CD8-positive, alpha-beta memory T cell (primary cell): ENCODE data around the gene NBL1. TPM values are rescaled to one million over a fixed set of nuclear protein-coding genes. Genes with fewer than 3 reads are reported as not detected.
A peak's percentile ranks its signal among the peaks of the same experiment; 100 is the strongest.

Experiments
- CTCF ChIA-PET: fragments of 350-600 bp; sonication (Branson Sonifier 250); formaldehyde crosslinking; loops from one replicate; lab custom pipeline; 2021; ENCODE audit warnings: antibody characterized with exemption; lab: Charles Lee
- POLR2A ChIA-PET: fragments of 350-600 bp; sonication (Branson Sonifier 250); formaldehyde crosslinking; loops from one replicate; lab custom pipeline; 2021; ENCODE audit warnings: antibody characterized with exemption; lab: Charles Lee
- DNase-seq, 5 donors: peaks; one replicate each; pipeline versions ENCODE4 v3.0.0 to v3.0.0-alpha.2; 2020 to 2022; ENCODE audit warnings: mixed read lengths in 1 of 5
- H3K27ac ChIP-seq: one replicate; pipeline ENCODE4 v1.7.0; 2013; ENCODE audit warnings: low read depth, mild to moderate bottlenecking, low read length, moderate library complexity
- H3K27me3 ChIP-seq: 2 replicates; pipeline ENCODE4 v1.7.0; 2013; ENCODE audit warnings: low read length, mild to moderate bottlenecking; ENCODE audit not compliant: insufficient read depth, poor library complexity, severe bottlenecking
- H3K36me3 ChIP-seq: 2 replicates; pipeline ENCODE4 v1.7.0; 2013; ENCODE audit warnings: mild to moderate bottlenecking, low read length, moderate library complexity; ENCODE audit not compliant: insufficient read depth
- H3K4me1 ChIP-seq: 2 replicates; pipeline ENCODE4 v1.7.0; 2013; ENCODE audit warnings: mild to moderate bottlenecking, low read length, moderate library complexity; ENCODE audit not compliant: insufficient read depth
- H3K4me3 ChIP-seq: 2 replicates; pipeline ENCODE4 v1.7.0; 2013; ENCODE audit warnings: mild to moderate bottlenecking, low read length
- H3K9me3 ChIP-seq: 2 replicates; pipeline ENCODE4 v1.7.0; 2013; ENCODE audit warnings: mild to moderate bottlenecking, low read length
- H3K27ac Mint-ChIP-seq, 8 donors: one replicate each; pipeline ENCODE4 v1.8.0; 2020 to 2021; ENCODE audit warnings: mixed read lengths in 8 of 8, mild to moderate bottlenecking in 6 of 8, inconsistent platforms in 3 of 8, moderate library complexity in 3 of 8
- H3K27me3 Mint-ChIP-seq, 2 donors: one replicate each; pipeline ENCODE4 v1.8.0; 2020 to 2021; ENCODE audit warnings: mixed read lengths in 2 of 2, mild to moderate bottlenecking in 1 of 2, moderate library complexity in 1 of 2
- H3K36me3 Mint-ChIP-seq, 3 donors: one replicate each; pipeline ENCODE4 v1.8.0; 2020 to 2021; ENCODE audit warnings: mixed read lengths in 3 of 3, inconsistent platforms in 1 of 3, mild to moderate bottlenecking in 1 of 3
- H3K4me1 Mint-ChIP-seq, 3 donors: one replicate each; pipeline ENCODE4 v1.8.0; 2020 to 2021; ENCODE audit warnings: mixed read lengths in 3 of 3, inconsistent platforms in 1 of 3, mild to moderate bottlenecking in 1 of 3
- H3K4me3 Mint-ChIP-seq, 7 donors: one replicate each; pipeline ENCODE4 v1.8.0; 2020 to 2021; ENCODE audit warnings: mixed read lengths in 7 of 7, mild to moderate bottlenecking in 6 of 7, moderate library complexity in 4 of 7, inconsistent platforms in 2 of 7
- H3K9me3 Mint-ChIP-seq, 5 donors: one replicate each; pipeline ENCODE4 v1.8.0; 2020 to 2022; ENCODE audit warnings: mixed read lengths in 5 of 5, mild to moderate bottlenecking in 3 of 5, moderate library complexity in 2 of 5, inconsistent platforms in 1 of 5
- polyA plus RNA-seq: library from polyadenylated mRNA; unstranded; fragments of 300-500 nt; fragmentation: Illumina TruSeq; gene quantifications from one replicate; pipeline ENCODE4 v1.2.3, GENCODE V29; 2021
- total RNA-seq, 2 experiments: library from RNA; stranded (reverse); gene quantifications; one replicate each; pipeline ENCODE4 v1.2.3, GENCODE V29; 2021

Gene NBL1
- total and polyA plus RNA-seq, 3 experiments from 2014 or later = 8.1 to 36.3 (median 35.6) TPM

DNA sequence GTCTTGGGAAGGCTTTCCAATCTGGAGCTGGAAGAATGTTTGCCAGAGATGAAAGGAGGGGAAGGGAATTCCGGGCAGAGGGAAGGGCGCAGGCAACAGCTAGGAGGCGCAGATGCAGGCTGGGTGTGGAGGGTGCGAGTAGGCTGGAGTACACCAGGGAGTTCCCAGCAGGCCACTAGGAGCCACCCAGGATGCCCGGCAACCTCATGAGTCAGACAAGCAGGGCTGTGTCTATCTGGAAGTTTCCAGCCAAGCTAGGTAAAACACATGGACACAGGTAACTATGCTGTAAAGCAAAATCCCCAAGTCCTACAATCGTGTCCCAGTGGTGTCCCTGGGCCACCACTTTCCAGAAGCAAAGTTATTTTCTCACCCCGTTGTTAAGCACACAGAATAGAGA is 990 bp upstream of the NBL1 start:
- ChIA-PET POLR2A (interaction anchor here (0.9 kb wide), 1 partner anchor 158 kb away, joined by 3 read pairs; the partner anchor contains the start of gene CAPZB), CTCF (interaction anchor here (0.6 to 1.1 kb wide), 3 partner anchors 20 to 207 kb away, joined by 3 read pairs; no protein-coding TSS in a partner anchor)
- Mint-ChIP-seq H3K9me3 (no peaks in the 10 kb centered on the region), H3K27me3 (peaks cover 19 to 27% of the 10 kb centered on the region in 2 donors), H3K27ac (peak overlapping the region in 5 of 8 donors; percentile 53 to 83 (median 68)), H3K36me3 (peaks cover 0 to 2% (median 0%) of the 10 kb centered on the region in 3 donors), H3K4me3 (peak overlapping the region; percentile 74 to 90 (median 84)), H3K4me1 (peaks cover 17 to 42% (median 22%) of the 10 kb centered on the region in 3 donors)
- peaks cover 6% of the 10 kb centered on the region for H3K27me3 ChIP-seq
- no peak for DNase-seq
- no peaks in the 10 kb centered on the region for H3K9me3 ChIP-seq
- H3K4me1 ChIP-seq = peaks cover 27% of the 10 kb centered on the region
- H3K36me3 ChIP-seq = no peaks in the 10 kb centered on the region
- H3K27ac ChIP-seq = no peak overlapping the region
- H3K4me3 ChIP-seq = peak overlapping the region; percentile 58

DNA sequence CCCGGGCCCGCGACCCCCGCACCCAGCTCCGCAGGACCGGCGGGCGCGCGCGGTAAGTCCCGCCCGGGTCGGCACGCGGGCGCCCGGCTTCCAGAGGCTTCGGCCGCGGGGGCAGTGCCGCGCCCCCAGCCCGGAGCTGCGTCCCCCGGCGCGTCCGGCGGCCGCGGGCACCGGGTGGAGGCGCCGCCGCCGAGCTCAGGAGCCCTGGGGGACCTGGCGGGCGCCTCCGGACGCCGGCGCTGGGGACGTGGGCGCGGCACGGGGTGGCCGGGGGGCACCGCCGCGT is 227 bp downstream of the NBL1 start:
- H3K27ac ChIP-seq = no peak overlapping the region

DNA sequence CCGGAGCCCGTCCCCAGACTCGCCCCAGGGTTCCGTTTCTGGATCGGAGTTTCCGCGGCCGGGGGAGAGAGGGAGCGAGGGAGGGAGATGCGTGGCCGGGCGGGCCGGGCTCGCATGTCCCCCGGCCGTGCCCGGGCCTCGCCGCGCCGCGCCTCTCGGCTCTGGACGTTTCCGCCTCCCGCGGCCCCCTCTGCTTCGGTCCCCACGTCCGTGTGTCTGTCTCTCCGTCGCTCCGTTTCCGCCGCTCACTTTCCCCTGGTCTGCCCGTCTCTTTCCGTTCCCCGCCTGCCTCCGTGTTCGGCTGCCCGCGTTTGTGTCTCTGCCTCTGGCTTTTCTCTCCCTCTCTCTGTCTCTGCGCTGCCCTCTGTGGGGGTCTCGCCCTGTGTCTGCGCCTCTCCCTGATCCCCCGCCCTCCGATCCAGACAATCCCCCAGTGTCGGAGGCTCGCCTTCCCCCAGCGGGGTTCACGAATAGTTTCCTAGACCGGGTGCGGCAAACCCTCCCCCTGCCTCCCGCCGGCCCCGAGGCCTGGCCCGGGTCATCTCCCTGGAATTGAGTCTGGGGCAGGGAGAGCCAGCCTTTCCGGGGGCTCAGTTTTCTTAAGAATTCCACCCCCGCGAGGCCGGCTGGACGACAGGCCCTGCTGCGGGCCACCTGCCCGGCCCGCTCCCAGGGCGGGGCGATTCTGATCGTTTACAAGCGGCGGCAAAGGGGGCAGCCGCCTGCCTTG is 735 bp downstream of the NBL1 start:
- peak in 3 of 5 donors; percentile 32 to 66 (median 47) for DNase-seq
- no peaks in the 10 kb centered on the region for H3K36me3 ChIP-seq
- no peak overlapping the region for H3K27ac ChIP-seq
- peaks cover 17 to 42% (median 22%) of the 10 kb centered on the region in 3 donors for H3K4me1 Mint-ChIP-seq
- H3K4me3 ChIP-seq = peak overlapping the region; percentile 61
- no peaks in the 10 kb centered on the region for H3K9me3 ChIP-seq
- peaks cover 19 to 23% of the 10 kb centered on the region in 2 donors for H3K27me3 Mint-ChIP-seq
- peak overlapping the region; percentile 89 to 98 (median 97) for H3K4me3 Mint-ChIP-seq
- peak overlapping the region in 7 of 8 donors; percentile 88 to 98 (median 94) for H3K27ac Mint-ChIP-seq
- ChIA-PET POLR2A (interaction anchor here (2.0 kb wide), 1 partner anchor 47 kb away, joined by 22 read pairs; a partner anchor contains a TSS), CTCF (interaction anchor here (0.9 kb wide), 1 partner anchor 61 kb away, joined by 3 read pairs; no protein-coding TSS in a partner anchor)
- H3K9me3 Mint-ChIP-seq = no peaks in the 10 kb centered on the region
- H3K27me3 ChIP-seq = peaks cover 6% of the 10 kb centered on the region
- H3K36me3 Mint-ChIP-seq = peaks cover 0 to 2% (median 0%) of the 10 kb centered on the region in 3 donors
- peaks cover 27% of the 10 kb centered on the region for H3K4me1 ChIP-seq

More for the DNA sequence above, 227 bp downstream of the NBL1 start:
- Mint-ChIP-seq H3K4me3 (no peak overlapping the region), H3K27ac (peak overlapping the region in 1 of 8 donors; percentile 90), H3K27me3 (peaks cover 19 to 24% of the 10 kb centered on the region in 2 donors), H3K4me1 (peaks cover 17 to 42% (median 22%) of the 10 kb centered on the region in 3 donors), H3K36me3 (peaks cover 0 to 2% (median 0%) of the 10 kb centered on the region in 3 donors), H3K9me3 (no peaks in the 10 kb centered on the region)
- no peak for DNase-seq
- peaks cover 6% of the 10 kb centered on the region for H3K27me3 ChIP-seq
- ChIA-PET CTCF (interaction anchor here (0.9 to 1.0 kb wide), 2 partner anchors 61 to 208 kb away, joined by 3 read pairs; no protein-coding TSS in a partner anchor), POLR2A (interaction anchor here (2.0 kb wide), 1 partner anchor 47 kb away, joined by 22 read pairs; a partner anchor contains a TSS)
- H3K9me3 ChIP-seq = no peaks in the 10 kb centered on the region
- peaks cover 27% of the 10 kb centered on the region for H3K4me1 ChIP-seq
- H3K4me3 ChIP-seq = peak overlapping the region; percentile 61
- no peaks in the 10 kb centered on the region for H3K36me3 ChIP-seq

DNA sequence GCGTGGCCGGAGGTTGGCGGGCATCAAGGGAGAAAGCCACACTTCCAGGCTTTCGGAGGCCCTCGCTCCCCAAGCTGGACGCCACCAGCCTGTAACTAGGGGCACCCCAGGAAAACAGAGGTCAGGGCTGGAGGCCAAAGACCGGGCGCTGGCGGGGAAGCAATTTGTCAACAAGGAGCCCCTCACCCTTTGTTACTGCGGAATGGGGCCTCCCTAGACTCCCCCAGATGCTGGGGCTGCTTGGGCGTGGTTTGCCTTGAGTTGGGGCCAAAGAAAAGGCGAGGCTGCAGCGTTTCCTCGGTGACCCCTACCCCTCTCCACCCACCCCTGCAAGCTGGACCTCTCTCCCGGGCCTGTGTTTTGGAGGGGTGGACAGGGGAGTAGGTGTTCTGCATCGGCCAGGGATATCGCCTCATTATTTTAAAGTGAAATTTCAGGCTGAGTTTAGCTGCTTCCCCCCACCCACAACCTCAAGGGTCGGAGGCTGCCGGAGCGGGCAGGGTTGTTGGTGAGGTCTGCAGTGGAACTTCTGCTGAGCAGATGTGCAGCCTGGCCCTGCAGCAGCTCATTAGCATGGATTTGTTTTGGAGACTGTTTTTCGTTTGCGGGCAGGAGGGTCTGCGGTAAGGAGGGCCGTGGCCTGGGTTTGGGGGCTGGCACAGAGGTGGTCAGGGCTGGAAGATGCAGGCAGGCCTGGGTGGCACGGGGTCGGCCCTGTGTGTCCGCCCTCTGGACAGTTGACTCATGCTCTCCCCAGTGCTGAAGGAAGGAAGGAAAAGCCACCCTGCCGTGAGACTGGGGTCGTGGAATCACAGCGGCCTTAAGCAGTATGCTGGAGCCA is 1.5 kb downstream of the NBL1 start:
- Mint-ChIP-seq H3K4me1 (peaks cover 17 to 48% (median 22%) of the 10 kb centered on the region in 3 donors), H3K36me3 (peaks cover 0 to 2% (median 0%) of the 10 kb centered on the region in 3 donors), H3K4me3 (peak overlapping the region; percentile 61 to 97 (median 69)), H3K27me3 (peaks cover 19 to 23% of the 10 kb centered on the region in 2 donors), H3K9me3 (no peaks in the 10 kb centered on the region), H3K27ac (peak overlapping the region in 5 of 8 donors; percentile 32 to 91 (median 70))
- POLR2A ChIA-PET = interaction anchor here (2.0 kb wide), 1 partner anchor 48 kb away, joined by 22 read pairs; a partner anchor contains a TSS
- H3K4me3 ChIP-seq = no peak overlapping the region
- H3K4me1 ChIP-seq = peaks cover 27% of the 10 kb centered on the region
- CTCF ChIA-PET = interaction anchor here (0.9 to 6.4 kb wide), 3 partner anchors 16 to 241 kb away, joined by 3 to 40 read pairs (median 4); no protein-coding TSS in a partner anchor
- DNase-seq = no peak
- H3K9me3 ChIP-seq = no peaks in the 10 kb centered on the region
- H3K27ac ChIP-seq = no peak overlapping the region
- H3K36me3 ChIP-seq = no peaks in the 10 kb centered on the region
- H3K27me3 ChIP-seq = peaks cover 6% of the 10 kb centered on the region

DNA sequence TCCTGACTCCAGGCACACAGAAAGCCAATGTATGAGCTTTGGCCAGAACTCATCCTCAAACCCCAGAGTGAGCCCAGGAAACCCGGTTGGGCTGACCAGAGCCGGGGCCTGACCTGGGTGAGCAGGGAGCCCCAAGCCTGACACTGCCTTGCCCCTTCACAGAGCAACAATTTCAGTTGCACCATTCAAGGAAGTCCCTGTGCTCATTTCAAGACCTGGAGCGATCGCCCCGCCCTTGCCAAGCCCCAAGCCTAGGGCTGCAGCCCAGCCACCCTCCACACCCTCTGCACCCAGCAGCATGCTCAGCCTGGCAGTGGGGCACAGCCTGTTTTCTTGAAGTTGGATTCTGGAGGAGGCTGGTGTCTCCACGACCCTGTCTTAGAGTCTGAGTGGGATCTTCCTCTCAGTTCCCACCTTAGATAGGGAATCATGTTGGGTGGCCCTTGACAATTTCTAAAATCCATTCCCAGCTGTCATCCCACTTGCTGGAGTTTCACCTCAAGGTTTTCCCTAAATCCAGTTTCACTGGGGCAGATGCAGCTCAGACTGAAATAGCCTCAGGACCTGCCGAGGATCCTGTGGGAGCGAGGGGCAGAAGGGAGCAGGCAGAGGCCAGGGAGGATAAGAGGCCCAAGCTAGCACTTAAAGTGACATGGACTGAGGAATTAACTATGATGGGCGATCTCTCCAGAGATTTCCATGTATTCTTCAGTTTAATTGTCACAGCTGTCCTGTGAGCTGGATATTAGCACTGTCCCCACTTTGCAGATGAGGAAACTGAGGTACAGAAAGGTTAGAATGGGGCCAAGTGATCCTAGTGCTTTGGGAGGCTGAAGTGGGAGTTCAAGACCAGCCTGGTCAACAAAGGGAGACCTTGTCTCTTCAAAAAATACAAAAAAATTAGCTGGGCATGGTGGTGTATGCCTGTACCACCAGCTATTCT is 2.5 kb downstream of the NBL1 start:
- Mint-ChIP-seq H3K9me3 (no peaks in the 10 kb centered on the region), H3K4me1 (peaks cover 19 to 54% (median 22%) of the 10 kb centered on the region in 3 donors), H3K36me3 (peaks cover 0 to 2% (median 0%) of the 10 kb centered on the region in 3 donors), H3K27me3 (peaks cover 15 to 17% of the 10 kb centered on the region in 2 donors), H3K27ac (peak overlapping the region in 7 of 8 donors; percentile 34 to 91 (median 43)), H3K4me3 (peak overlapping the region; percentile 33 to 82 (median 68))
- H3K9me3 ChIP-seq = no peaks in the 10 kb centered on the region
- H3K36me3 ChIP-seq = no peaks in the 10 kb centered on the region
- ChIA-PET CTCF (interaction anchor here (0.9 to 6.4 kb wide), 5 partner anchors 15 to 256 kb away, joined by 3 to 40 read pairs (median 3); a partner anchor contains a TSS), POLR2A (interaction anchor here (0.6 to 1.2 kb wide), 2 partner anchors 22 to 50 kb away, joined by 3 read pairs; a partner anchor contains a TSS)
- H3K27me3 ChIP-seq = peaks cover 6% of the 10 kb centered on the region
- H3K27ac ChIP-seq = no peak overlapping the region
- no peak overlapping the region for H3K4me3 ChIP-seq
- DNase-seq = no peak
- peaks cover 27% of the 10 kb centered on the region for H3K4me1 ChIP-seq

DNA sequence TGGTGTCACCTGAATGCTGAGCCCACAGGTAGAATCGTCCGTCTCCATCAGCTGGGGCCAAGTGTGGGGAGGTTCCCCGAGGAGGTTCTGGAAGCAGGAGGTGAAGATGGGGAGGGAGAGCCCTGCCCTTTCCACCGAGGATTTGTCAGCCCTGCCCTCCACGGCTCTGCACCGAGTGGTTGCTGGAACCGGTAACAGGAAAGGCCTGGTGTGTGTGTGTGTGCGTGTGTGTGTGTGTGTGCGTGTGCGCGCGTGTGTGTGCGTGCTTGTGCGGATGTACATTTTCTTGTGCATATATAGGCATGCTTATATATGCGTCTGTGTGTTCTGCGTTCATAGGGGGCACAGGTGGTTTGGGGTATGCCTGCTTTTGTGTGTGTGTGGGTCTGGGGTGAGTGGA is 3.5 kb downstream of the NBL1 start:
- ChIA-PET POLR2A (interaction anchor here (0.6 to 1.2 kb wide), 3 partner anchors 21 to 51 kb away, joined by 3 read pairs; a partner anchor contains a TSS), CTCF (interaction anchor here (0.6 to 6.4 kb wide), 3 partner anchors 14 to 51 kb away, joined by 3 to 40 read pairs (median 3); a partner anchor contains a TSS)
- Histone ChIP-seq H3K27me3 (peaks cover 6% of the 10 kb centered on the region), H3K36me3 (no peaks in the 10 kb centered on the region), H3K4me1 (peaks cover 27% of the 10 kb centered on the region), H3K4me3 (no peak overlapping the region), H3K27ac (no peak overlapping the region), H3K9me3 (no peaks in the 10 kb centered on the region)
- H3K36me3 Mint-ChIP-seq = peaks cover 0 to 2% (median 0%) of the 10 kb centered on the region in 3 donors
- H3K27me3 Mint-ChIP-seq = peaks cover 8 to 17% of the 10 kb centered on the region in 2 donors
- no peaks in the 10 kb centered on the region for H3K9me3 Mint-ChIP-seq
- H3K27ac Mint-ChIP-seq = peak overlapping the region in 6 of 8 donors; percentile 9 to 91 (median 68)
- peak in 3 of 5 donors; percentile 18 to 58 (median 57) for DNase-seq
- peaks cover 19 to 54% (median 22%) of the 10 kb centered on the region in 3 donors for H3K4me1 Mint-ChIP-seq
- peak overlapping the region in 5 of 7 donors; percentile 6 to 81 (median 29) for H3K4me3 Mint-ChIP-seq
